ENCODE results near the gene CBX8.

Gene CBX8

DNA sequence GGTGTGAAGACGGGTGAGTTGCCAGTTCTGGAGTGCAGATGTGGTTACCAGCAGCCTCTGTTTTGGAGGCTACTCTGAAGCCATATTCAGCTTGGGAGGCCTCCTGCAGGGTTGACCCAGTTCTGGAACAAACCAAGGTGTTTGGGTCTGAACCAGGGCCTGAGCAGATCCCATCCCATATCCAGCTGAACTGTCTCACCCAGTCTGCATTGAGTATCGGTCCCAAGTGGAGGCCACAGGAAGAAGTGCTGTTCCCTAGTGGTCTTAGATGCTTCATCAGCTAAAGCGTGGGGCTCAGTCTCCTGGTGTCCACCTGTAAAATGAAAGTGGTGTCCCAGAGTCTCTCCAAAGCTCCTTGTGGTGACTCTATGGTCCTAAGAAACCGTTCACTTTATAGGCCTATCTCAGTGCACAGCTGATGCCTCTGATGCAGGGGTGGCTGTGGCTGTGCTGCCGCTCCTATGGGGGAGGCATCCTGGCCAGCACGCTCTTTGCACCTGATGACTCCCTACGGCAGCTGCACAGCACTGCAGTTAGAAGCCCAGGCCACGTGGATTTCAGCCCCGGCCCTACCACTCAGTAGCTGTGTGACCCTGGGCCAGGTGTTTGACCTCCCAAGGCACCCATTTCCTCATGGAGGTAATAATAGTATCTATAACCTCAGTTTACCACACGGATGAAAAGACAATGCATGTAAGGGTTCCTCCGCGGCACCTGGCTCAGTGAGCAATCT is 21.3 kb upstream of the CBX8 start:
- DNase-seq, result no peak

DNA sequence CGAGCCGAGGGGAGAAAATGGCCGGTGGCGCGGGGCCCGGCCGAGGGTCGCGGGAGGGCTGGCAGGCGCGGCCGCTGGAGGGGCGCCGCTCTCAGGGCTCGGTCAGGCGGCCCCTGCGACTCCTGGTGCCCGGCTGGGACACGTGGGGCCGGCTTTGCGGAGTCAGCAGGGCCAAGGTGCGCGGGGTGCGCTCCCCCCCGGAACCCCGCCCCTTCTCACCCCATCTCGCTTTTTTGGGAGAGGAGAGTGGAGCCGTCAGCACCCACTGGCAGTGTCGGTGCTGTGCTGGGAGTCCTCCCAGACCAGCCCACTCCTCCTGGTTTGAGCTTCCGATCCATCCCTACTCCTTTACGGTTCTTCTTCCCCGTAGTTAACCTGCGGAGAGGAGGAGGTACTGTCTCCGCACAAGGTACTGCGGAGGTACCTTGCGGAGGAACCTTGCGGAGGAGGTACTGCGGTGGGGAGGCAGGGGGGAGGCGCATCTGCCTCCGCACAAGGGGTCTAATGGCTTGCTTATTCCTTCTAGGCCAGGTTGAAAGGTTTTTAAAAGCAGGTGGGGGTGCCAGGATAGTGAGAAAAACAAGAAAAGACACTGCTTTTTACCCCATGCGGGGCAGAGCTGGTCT is 19.1 kb upstream of the CBX8 start:
- DNase-seq, result no peak

DNA sequence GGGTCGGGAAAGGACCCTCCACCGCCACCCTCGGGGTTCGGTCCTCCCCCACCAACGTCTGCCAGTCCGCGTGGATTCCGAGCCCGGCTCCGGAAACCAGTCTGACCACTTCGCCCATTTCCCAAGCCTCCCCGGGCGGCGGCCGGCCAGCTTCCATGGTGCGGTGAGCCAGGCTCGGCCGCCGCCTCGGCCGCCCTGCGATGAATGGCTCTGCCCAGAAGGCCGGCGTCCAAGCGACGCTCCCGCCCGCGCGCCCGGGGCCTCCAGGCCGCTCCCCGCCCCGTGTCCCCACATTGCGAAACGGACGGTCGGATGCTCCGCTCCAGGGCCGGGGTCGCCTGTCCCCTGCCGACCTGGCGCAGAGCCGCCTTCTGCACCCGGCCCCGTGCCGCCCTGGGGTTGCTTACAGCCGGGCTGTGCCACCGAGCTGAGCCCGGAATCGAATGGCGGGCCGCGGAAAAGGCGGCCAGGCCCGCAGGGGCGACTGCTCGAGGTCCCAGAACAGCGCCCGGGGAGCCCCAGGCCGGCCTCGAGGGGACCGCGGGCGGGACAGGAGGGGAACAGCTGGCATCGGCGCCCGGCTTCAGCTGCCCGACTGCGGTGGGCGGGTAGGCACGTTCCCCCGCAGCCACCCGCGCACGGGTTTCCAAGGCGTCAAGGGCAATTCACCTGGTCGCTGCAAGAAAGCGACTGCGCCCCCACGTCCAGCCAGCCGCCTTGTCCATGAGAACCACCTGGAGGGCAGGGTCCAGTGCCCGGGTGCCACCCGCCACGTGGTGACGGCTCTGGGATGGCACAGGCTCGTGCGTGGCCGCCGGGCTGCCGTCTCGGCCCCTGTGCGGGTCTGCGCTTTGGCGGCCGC is 18.3 kb upstream of the CBX8 start:
- DNase-seq, result no peak

DNA sequence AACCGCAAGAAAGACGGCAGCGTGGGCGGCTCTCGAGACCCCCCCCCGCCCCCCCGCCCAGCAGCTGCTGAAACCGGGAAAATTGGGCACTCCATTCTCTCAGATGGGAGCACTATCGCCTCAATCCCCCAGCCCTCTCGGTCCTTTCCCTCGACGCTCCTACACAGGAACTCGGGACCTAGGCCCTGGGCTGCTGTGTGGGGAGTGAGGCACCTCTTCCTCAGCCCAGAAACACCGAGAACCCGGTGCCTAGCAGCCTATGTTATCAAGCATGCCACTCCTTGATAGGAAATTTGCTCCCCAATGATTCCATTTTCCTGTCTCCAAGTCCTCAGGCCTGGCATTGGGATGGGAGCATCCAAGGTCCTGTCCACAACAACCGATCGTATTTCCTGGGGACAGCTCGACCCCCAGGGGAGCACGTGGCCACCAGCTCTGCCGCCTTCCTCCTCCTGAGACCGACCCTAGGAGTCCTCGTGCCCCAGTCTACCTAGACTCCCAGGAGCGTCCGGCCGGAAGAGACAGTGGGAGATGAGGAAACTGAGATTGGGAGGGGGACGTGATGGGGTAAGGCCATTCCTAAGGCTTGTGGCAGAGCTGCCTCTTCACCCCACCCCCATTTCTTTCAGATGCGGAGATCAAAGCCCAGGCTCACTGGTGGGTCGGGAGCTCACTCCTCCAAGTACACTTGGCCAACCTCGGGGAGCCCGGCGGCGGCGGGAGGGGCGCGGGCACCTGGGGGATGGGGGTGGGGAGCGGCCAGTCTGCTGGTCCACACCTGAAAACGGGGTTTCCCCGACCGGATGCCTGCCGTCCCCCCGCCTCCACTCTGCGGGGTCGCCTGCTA is 17.5 kb upstream of the CBX8 start:
- no peak for DNase-seq

DNA sequence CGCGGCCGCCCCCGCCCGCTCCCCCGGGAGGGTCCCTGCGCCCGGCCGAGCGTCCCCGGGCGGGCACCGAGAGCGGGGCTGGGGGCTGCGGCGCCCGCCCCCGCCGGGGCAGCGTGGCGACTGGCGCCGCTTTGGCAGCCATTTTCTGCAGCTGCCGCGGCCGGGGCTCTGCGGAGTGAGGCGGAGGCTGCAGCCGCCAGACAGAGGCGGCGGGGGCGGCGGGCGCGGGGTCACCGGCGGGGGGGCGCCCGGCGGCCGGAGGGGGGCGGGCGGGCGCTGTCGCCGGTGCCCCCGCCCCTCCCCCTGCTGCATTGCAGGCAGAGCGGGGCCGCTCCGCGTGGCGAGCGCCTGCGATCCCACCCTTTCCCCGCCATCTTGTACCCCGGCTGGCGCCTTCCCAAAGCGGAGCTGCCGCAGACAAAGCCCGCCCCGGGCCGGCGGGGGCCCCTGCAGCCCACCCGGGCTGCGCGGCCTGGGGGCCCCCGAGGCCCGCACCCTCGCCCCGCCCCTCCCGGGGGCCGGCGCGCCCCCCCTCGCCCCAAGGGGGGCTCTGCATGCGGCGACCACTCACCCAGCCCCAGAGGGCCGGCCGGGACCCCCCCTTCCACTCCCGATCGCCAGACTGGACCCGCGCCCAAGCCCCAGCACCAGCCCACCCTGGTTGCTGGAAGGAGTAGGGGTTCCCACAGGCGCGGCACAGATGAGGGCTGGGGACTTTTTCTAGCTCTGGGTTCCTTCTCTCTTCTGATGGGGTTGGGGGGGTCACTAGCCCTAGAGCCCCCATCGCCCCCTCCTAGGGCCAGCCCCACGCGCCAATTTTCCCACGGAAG is 16.6 kb upstream of the CBX8 start:
- peak in 1 of 2 experiments; percentile 66 for DNase-seq

DNA sequence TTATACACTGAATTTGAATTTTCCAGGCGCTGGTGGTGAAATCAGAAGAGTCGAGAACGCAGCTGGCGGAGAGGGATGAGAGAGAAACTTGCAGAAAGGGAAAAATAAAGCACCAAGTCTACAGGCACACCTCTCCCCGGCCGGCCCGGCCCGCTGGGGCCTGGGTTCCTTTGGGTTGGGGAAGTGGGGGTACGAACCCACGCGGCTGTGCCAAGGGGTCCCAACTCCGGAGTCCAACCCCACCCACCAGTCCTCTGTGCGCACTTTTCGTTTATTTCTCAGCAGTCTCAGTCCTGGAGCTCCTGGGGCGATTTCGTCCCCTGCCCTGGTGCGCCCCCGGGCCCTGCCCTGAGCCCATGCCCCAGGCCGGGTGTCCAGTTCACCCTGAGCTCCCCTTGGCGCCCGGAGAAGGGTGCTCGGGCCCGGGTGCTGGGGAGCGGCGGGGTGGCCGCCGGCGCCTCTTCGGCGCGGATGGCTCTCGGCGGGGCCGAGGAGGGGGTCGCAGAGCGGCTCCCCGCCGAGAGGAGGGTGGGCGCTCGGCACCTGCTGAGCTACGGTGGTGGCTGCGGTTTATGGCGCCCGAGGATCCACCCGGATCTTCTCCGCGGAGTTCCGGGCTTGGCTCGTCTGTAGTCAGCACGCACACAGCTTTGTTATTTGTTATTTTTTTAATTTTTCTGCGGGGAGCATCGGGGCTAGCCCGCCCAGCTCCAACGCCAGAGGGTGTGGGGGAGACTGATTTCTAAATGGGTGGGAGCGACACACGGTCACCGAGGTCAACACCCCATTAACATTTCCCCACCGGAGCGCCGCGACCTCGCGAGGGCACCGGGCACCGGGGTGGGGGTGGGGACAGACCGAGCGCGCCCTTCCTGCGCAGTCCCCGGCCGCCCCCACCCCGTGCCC is 15.7 kb upstream of the CBX8 start:
- no peak for DNase-seq

DNA sequence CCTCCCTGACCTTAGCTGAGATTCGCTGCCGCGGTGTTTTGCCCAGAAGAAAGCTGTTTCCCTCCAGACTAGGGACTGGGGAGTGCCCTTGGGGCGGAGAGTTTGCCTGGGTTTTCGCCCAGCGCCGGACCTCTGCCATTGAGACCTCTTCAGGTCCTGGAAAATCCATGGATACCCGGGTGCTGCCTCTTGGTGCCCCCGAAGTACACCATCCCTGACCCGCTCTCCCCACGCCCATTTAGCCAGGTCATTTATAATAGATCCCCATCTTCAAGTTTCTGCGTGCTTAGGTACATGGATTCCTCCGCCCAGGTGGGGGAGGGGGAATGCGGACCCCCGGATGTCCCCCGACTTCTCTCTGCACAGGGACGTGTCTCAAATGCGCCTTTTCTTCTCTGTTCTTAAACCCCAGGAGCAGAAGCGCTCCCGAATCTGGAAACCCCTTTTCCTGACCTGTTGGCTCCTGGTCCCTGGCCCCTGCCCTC is 15.0 kb upstream of the CBX8 start:
- DNase-seq, result no peak

DNA sequence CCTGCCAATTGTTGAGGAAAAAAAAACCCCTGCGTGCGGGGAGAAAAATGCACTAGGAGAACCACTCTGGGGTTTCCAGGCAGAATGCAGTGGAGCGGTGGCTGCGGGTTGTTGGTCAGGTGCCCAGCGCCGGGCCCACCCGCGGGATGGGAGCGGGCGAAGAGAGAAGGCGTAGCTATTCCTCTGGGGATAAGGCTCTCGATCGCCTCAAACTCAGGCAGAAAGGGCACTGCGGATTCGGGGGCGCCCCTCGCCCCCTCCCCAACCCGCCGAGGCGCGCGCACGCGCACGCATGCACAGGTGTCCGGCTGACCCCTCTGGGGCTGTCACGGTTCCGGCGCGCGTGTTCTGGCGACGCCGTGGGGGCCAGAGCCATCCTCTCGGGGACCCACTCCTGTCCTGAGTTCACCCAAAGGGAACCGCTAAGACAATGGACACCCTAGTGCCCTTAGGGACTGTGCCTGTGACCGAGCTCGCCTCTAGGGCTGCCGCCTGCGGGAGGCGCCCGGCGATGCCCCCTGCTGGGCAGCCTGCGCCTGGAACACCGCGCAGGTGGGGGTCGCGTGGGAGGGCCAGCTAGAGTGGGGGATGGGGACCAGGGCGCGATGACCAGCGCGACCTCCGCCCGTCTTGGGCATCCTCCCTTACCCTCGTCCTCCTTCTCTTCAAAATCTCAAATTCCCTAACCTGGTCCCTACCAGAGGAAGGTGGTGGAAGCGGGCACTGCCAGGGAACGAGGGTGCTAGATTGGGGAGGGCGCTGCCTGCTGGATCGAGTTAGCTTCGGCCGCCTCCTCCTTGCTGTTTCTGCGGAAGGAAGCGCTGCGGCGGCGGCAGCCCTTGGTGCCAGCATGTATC is 14.4 kb upstream of the CBX8 start:
- peak in 1 of 2 experiments; percentile 67 for DNase-seq

DNA sequence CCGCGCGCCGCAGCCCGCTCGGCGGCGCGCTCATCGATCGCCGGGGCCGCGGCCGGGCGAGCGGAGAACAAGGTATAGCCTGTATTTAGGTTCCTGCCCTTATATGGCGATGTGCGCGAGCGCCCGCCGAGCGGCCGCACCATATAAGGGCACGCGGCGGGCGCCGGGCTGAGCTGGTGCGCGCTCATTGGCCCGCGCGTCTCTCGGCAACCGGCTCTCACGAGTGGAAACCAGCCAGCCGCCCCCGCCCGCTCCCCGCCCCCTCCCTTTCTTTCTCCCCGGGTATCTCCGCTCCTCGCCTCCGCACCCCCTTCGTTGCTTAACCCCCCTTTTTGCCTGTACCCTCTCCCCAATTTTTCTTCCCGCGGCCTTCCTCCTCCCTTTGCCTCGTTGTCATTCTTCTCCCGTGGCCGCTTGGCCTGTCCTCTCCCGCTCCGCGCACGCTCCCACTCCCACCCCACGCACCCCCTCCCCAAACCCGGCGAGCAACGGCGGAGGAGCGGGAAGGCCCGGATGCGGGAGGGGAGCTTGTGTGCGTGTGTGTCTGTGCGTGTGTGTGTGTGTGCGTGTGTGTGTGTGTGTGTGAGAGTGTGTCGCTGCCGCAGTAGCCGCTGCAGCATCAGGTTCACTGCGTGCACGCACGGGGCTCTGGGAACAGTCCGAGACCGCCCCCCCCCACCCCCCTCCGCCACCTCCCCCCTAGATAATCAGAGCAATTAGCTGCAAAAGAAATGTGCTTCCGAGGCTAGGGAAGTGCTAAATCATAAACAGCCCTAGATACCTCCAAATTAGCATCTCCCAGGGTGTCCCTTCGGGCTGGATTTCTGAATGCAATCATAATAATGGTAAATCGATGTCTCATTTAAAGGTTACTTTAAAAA is 13.5 kb upstream of the CBX8 start:
- DNase-seq, result peak; percentile 80 to 97

DNA sequence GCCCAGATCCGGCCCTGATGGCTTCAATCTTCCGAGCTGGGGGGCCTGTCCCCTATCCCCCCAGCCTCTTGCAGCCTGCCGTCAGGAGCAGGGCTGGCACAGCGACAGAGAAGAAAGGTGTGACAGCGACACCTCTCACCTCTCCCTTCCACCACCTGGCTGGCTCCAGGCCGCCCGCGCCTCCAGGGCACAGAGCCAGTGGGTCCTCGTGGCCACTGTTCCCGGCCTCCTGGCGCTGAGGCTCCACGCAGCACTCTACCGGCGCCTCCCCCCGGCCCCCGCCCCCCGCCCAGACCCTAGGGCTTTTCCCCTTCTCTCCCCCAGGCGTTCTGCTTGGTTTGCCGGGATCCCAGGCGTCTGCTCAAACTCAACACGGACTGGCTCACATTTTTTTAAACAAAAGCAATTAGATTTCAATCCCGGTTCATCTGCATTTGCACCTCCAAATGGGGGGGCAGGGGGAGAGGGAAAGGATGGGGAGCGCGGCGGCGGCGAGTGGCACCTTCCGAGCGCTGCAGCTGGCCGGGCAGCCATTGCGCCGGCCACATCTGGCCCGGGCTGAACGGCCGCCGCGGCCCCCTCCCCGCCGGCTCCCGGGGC is 12.8 kb upstream of the CBX8 start:
- no peak for DNase-seq

DNA sequence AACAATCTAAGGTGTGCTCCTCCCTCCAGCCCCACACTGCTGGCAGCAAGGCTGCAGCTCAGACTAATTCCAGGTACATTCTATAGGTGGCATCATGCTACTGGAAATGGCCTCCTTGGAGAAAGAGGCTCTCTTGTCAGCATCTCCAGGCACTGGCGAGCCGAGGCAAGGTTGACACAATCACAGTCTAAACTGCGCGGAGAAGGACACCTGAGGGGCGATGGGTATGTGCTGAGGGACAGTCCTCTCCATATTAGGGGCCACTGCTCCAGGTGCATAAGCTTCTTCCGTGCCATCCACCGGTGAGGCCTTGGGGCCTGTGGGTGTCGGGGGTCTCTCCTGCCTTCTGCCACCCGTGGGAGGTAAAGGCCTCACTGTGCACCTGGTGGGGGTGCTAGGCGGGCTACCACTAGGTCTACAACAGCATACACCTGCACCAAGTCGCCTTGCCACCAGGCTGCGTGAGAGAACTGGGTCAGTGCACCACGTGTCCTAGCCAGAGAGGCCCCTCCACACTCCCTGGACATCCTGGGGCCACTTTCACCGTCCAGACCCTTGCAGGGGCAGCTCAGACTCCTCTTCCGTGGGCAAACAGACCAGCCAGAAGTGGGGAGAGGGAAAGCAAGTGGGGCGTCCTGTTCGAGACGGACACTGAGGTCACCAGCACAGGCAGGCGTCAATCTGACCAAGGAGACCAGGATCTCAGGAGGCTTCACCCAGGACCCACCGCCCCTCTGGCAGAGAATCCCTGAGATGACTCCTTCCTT is 12.1 kb upstream of the CBX8 start:
- no peak for DNase-seq

DNA sequence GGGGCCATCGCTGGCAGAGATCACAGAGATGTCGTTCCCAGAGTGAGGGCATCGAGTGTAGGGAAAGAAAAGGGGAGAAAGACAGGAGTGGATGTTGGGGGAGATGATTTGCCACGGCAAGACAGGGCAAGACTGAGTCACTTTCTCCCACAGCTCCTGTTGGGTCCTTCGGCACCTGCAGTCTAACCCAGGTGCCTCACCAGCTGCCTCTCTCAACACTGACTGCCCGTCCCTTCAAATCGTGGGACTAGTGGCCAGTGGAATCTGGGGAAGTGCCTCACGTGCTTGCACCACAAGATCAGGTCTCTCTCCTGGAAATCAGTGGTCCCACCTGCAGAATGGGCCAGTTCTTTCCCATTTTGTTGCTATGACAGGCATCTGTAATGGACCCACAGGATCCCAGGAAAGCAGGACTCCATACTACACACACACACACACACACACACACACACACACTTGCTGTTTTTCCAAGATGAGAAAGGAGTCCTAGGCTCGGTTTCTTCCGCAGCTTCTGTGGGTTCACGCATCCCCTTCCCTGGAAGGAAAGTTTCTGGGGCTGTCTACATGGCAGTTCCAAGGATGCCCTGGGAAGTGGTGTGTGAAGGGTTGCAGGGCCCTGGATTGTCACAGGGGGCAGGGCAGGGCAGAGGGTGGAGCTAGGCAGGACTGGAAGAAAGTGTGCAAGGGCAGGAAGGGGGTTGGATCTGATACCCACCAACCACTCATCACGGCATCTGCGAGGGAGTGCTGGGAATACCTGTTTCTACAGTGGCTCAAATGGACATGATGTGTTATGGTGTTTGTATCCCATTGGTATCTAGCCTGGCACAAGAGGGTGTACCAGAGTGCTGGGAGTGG is 10.2 kb upstream of the CBX8 start:
- DNase-seq, result no peak

DNA sequence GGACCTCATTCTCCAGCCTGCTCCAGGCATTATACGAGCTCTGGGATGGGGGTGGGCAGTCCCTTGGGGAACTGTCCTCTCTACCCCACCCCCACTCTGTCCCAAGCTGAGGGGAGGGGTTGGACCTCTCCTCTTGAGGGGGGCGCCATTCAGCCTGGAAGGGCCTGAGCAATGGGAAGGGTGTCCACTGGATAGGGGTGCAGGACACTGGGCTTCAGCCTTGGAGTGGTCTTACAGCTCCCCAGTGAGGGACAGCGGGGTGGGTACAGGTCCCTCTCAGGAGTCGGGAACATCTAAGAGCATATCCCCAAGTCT is 9.5 kb upstream of the CBX8 start:
- no peak for DNase-seq

DNA sequence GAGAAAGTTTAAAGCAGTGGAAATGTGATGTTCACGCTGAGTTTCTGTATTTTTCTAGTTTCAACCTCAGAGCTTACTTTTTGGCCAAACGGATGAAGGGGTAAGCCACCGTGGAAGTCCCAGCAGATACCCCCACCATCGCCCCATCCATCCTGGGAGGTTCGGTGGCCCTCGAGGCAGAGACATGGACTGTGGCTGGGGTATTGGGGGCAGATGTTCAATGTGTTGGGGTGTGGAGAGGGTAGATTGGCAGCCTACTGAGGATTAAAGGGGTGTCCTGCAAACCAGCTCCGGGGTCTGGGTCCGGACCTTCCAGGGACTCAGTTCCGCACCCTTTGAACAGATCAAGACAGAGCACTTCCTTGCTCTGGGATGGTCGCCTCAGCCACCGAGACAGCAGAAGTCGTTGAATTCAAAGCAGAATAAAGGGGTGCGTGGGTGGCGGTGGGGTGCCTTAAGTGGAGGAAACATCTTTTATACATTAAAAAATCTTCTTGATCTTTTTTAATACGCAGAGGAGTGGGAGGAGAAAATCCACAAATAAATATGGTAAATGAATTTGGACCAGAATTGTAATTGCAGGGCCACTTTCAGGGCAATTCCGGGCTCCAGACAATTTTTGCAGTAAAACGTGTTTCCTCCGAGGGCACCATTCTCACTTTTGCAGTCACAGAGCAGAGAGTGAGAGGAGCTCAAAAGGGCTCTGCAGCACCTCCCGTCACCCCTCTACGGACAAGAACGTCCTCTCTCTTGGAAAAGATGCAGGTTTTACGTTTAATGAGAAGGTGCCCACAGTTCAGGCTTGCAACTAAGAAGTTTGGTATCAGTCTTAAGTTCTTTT is 8.2 kb upstream of the CBX8 start:
- DNase-seq, result no peak

DNA sequence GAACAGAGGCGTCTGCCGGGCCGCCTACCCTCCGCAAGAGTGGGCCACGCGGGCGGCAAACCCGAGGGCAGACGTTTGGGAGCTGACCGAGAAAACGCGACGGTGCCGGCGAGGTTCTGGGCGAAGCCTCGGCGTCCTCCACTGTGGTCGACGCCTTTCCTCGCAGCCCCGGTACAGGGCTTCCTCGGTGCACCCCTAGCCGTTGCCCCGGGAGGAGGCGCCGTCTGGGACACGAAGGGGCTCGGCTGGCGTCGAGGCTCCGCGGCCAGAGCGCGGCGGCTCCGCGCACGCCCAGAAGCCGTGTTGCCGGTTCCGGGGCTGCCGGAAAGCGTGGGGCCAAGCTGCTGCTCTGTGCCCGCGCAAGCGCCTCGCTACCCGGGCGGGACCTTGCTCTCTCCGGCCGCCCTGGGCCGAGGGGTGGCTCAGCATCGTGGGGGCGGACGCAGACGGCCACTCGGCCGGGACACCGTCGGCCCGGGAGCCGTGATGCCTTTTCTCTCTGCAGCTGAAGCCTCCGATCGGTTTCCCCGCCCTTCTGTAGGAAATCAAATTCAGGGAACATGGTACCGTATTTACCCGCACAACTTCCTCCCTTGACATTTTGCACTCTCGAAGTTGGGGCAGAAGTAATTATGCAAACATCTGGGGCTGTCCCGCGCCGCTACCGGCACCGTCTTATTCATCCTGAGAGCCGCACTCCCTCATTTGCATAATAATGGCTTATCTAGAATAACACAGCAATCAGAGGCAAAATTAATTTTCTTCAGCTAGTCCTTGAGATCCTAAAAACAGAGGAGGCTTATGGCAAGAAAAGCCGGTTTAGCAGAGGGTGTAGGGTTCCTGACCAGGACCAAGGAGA is 7.3 kb upstream of the CBX8 start:
- DNase-seq, result no peak

Measured in NCI-H446 (cell line).